ENCODE data around the gene ACTR2. TPM values are rescaled to one million over a fixed set of nuclear protein-coding genes. Genes with fewer than 3 reads are reported as not detected.

ACTR2 gene
- total and polyA plus RNA-seq, 2 of the 13 experiments (the other 11 are each of a cell fraction or from before 2014, with no cell fraction given), result 51.2 to 100 TPM

DNA sequence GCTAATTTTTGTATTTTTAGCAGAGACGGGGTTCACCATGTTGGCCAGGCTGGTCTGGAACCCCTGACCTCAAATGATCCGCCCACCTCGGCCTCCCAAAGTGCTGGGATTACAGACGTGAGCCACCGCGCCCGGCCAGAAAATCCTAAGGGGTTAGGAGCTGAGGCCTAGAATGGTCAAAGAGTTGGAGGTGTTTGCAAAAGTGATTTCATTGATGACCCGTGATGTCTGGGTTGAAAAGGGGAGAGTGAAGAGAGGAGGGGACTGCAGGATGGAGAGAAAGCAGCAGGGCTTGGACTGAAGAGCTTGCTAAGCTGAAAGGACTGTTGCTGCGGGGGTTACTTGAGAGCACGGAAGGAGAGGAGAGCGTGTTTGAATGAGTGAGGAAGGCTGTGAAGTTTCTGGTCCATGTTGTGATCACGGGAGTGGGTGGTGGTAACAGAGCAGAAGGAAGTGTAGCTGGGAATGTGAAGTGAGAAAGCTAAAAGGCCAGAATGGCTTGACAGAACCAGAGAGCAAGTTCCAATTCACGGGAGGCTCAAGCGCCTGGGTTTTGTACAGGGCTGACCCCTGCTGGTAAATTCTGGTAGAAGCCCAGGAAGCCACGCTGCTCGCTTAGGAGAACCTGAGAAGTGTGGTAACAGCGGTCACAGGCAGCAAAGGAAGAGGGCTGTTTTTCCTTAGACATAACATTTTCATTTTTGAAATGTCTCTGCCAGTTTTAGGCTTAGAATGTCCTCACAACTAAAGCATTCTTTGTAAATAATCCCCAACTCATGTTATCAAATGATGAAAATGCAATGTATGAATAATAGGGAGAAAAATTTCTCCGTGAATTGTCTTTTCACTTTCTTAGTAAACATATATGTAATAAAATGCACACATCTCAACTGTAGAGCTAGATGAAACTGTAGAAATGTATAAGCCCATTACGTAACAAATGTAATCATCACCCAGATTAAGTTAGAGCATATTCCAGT is 40.5 kb upstream of the ACTR2 start (continued):
- TF ChIP-seq, protein P1, sequence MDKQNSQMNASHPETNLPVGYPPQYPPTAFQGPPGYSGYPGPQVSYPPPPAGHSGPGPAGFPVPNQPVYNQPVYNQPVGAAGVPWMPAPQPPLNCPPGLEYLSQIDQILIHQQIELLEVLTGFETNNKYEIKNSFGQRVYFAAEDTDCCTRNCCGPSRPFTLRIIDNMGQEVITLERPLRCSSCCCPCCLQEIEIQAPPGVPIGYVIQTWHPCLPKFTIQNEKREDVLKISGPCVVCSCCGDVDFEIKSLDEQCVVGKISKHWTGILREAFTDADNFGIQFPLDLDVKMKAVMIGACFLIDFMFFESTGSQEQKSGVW (CRISPR knock-in tag; IDR thresholded peaks at IDR 0.05; ENCODE audit: borderline replicate concordance), result no peak
- TF ChIP-seq, protein P2, sequence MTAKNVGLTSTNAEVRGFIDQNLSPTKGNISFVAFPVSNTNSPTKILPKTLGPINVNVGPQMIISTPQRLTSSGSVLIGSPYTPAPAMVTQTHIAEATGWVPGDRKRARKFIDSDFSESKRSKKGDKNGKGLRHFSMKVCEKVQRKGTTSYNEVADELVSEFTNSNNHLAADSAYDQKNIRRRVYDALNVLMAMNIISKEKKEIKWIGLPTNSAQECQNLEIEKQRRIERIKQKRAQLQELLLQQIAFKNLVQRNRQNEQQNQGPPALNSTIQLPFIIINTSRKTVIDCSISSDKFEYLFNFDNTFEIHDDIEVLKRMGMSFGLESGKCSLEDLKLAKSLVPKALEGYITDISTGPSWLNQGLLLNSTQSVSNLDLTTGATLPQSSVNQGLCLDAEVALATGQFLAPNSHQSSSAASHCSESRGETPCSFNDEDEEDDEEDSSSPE (CRISPR knock-in tag; IDR thresholded peaks at IDR 0.05), result 0 out of 2 replicates have a peak, but pooled peaks have one; percentile 26
- peak; percentile 87 to 90 for TF ChIP-seq HMGXB4 (CRISPR knock-in tag; IDR thresholded peaks at IDR 0.05; ENCODE audit: borderline replicate concordance in 1 of 2, low read depth in 1 of 2)
- peak; percentile 92; the same call in 1 of the 2 replicates for TF ChIP-seq GTF3A (CRISPR knock-in tag; conservative IDR thresholded peaks at IDR 0.05)
- no peak for TF ChIP-seq ZHX2 (IDR thresholded peaks at IDR 0.05; ENCODE audit: low read depth)
- TF ChIP-seq ZHX2 (CRISPR knock-in tag; IDR thresholded peaks at IDR 0.05; ENCODE audit: borderline replicate concordance), result no peak
- no peak; the same call in 1 of the 2 replicates for TF ChIP-seq HMGXB3 (CRISPR knock-in tag; IDR thresholded peaks at IDR 0.05; ENCODE audit: borderline replicate concordance)
- 0 out of 2 replicates have a peak, but pooled peaks have one; percentile 2 for TF ChIP-seq KLF6 (CRISPR knock-in tag; IDR thresholded peaks at IDR 0.05)
- no peak; the same call in 1 of the 2 replicates for TF ChIP-seq HIVEP1 (CRISPR knock-in tag; IDR thresholded peaks at IDR 0.05)

Data from HepG2 (cell line).